ENCODE results near the gene SRGAP1. TPM values are rescaled to one million over a fixed set of nuclear protein-coding genes. Genes with fewer than 3 reads are reported as not detected.

The SRGAP1 gene
- total and polyA plus RNA-seq, 8 donors: 9.6 to 15.6 (median 11.7) TPM

- ATAC-seq (no peak), DNase-seq (no peak)
- H3K27me3 ChIP-seq: no peaks in the 10 kb centered on the region
- TF ChIP-seq CTCF (IDR thresholded peaks at IDR 0.05): no peak
- H3K4me1 ChIP-seq: no peaks in the 10 kb centered on the region
- H3K27ac ChIP-seq: no peak overlapping the region
- H3K4me3 ChIP-seq: no peak overlapping the region
- H3K36me3 ChIP-seq: no peaks in the 10 kb centered on the region
- no peaks in the 10 kb centered on the region for H3K9me3 ChIP-seq
- intact Hi-C loops (cut with DNase I): no loop called here
These were observed 259.6 kb downstream of the SRGAP1 start for GRCh38 chr12:64103825-64104740.

DNA sequence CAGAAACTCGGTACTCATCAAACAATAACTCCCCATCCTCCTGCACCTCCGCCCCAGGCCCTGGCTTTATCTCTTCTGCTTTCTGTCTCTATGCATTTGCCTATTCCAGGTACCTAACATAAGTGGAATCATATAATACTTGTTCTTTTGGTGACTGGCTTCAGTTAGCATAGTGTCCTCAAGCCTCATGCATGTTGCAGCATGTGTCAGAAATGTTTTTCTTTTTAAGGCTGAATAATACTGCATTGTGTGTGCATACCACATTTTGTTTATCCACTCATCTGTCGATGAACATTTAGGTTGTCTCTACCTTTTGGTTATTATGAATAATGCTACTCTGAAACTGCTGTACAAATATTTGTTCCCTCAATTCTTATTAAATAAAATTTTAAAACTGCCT lies 260.5 kb downstream of the SRGAP1 start:
- intact Hi-C loops (cut with DNase I): no loop called here
- Histone ChIP-seq H3K36me3 (no peaks in the 10 kb centered on the region), H3K27ac (no peak overlapping the region), H3K4me1 (no peaks in the 10 kb centered on the region), H3K4me3 (no peak overlapping the region), H3K9me3 (no peaks in the 10 kb centered on the region), H3K27me3 (no peaks in the 10 kb centered on the region)
- ATAC-seq (no peak), DNase-seq (no peak)
- TF ChIP-seq CTCF (IDR thresholded peaks at IDR 0.05): no peak

DNA sequence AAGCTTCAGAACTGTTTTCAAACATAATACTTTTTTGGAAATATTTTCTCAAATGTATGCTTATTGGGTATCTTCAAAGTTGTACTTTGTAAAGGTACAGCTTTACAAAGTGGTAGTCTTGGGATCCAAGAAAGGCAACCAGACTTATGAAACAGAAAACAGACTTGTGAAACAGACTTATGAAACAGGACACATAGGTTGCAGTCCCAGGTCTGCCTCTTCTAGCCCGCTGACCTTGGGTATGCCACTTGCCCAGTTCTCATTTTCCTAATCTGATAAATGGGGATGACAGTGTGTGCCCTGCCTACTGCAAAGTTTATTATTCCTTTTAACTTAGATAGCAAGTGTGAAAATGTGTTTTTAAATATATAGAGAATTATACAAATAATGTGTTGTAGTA lies 263.3 kb downstream of the SRGAP1 start:
- Histone ChIP-seq H3K4me1 (no peaks in the 10 kb centered on the region), H3K27ac (no peak overlapping the region), H3K27me3 (no peaks in the 10 kb centered on the region), H3K9me3 (no peaks in the 10 kb centered on the region), H3K36me3 (peaks cover 0 to 5% of the 10 kb centered on the region in 2 donors), H3K4me3 (no peak overlapping the region)
- DNase-seq: no peak
- ATAC-seq: no peak
- intact Hi-C loops (cut with DNase I): no loop called here
- TF ChIP-seq CTCF (IDR thresholded peaks at IDR 0.05): no peak

- H3K27me3 ChIP-seq: no peaks in the 10 kb centered on the region
- H3K27ac ChIP-seq: no peak overlapping the region
- intact Hi-C loops (cut with DNase I): no loop called here
- H3K36me3 ChIP-seq: peaks cover 0 to 5% of the 10 kb centered on the region in 2 donors
- no peak for TF ChIP-seq CTCF (IDR thresholded peaks at IDR 0.05)
- H3K4me1 ChIP-seq: no peaks in the 10 kb centered on the region
- DNase-seq (no peak), ATAC-seq (no peak)
- no peak overlapping the region for H3K4me3 ChIP-seq
- H3K9me3 ChIP-seq: no peaks in the 10 kb centered on the region
These were observed 265.2 kb downstream of the SRGAP1 start for GRCh38 chr12:64109706-64110105.

DNA sequence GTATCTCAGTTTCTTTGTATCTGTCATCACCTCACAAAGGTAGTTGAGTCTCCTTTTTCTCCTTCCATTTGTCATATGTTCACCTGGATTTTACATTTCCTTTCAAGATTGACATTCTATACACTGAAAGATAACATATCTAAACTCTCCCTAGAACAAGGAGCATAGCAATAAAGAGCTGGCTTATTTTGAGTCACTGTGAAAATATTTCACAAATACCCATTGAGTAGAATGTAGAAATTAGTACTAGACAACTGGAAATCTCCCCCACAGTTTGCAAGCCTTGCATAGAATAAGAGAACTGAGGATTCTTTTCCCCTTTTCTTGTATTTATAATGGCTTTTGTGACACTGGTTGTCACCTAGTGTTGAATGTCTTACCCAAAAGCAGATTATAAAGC lies 266.4 kb downstream of the SRGAP1 start:
- no peak for DNase-seq
- no peak for ATAC-seq
- no peak overlapping the region for H3K27ac ChIP-seq
- intact Hi-C loops (cut with DNase I): no loop called here
- no peaks in the 10 kb centered on the region for H3K27me3 ChIP-seq
- H3K36me3 ChIP-seq: peaks cover 0 to 10% of the 10 kb centered on the region in 2 donors
- no peak overlapping the region for H3K4me3 ChIP-seq
- no peaks in the 10 kb centered on the region for H3K9me3 ChIP-seq
- no peaks in the 10 kb centered on the region for H3K4me1 ChIP-seq
- TF ChIP-seq CTCF (IDR thresholded peaks at IDR 0.05): no peak
